OCI-LY3 (cell line): Measurements from ENCODE around the gene PERCC1.

Source experiments
- H2AFZ ChIP-seq: fragments of 200-600, 300-600 bp; shearing (Covaris generic); 2 replicates; pipeline ENCODE4 v1.6.0; 2014; ENCODE audit warnings: antibody characterized with exemption, low read depth, low read length
- H3K27ac ChIP-seq: fragments of 200-600, 300-600 bp; sonication (generic); 2 replicates; pipeline ENCODE4 v1.5.1; 2014; ENCODE audit warnings: mild to moderate bottlenecking, low read length, moderate library complexity, mixed read lengths
- H3K27me3 ChIP-seq: fragments of 200-600, 300-600 bp; sonication (generic); 2 replicates; pipeline ENCODE4 v1.6.1; 2014; ENCODE audit warnings: low read depth, low read length, mixed read lengths
- H3K36me3 ChIP-seq: fragments of 200-600, 300-600 bp; sonication (generic); replicated peaks from 2 replicates; pipeline ENCODE3; 2014; ENCODE audit warnings: low read depth, low read length, mixed read lengths
- H3K4me1 ChIP-seq: fragments of 300-600, 200-600 bp; sonication (generic); 2 replicates; pipeline ENCODE4 v1.6.1; 2014; ENCODE audit warnings: low read length, mixed read lengths
- H3K4me2 ChIP-seq: fragments of 200-600, 300-600 bp; sonication (generic); 2 replicates; pipeline ENCODE4 v1.6.1; 2014; ENCODE audit warnings: low read length, mixed read lengths
- H3K4me3 ChIP-seq: fragments of 300-600, 200-600 bp; sonication (generic); 2 replicates; pipeline ENCODE4 v1.5.1; 2014; ENCODE audit warnings: antibody characterized with exemption, mild to moderate bottlenecking, low read length, moderate library complexity
- H3K79me2 ChIP-seq: fragments of 300-600, 200-600 bp; shearing (Covaris generic); 2 replicates; pipeline ENCODE4 v1.6.1; 2014; ENCODE audit warnings: mild to moderate bottlenecking, low read length, mixed read lengths
- H3K9ac ChIP-seq: fragments of 300-600, 200-600 bp; shearing (Covaris generic); 2 replicates; pipeline ENCODE4 v1.6.0; 2014; ENCODE audit warnings: mild to moderate bottlenecking, low read length, moderate library complexity
- H3K9me3 ChIP-seq: fragments of 200-600, 300-600 bp; shearing (Covaris generic); 2 replicates; pipeline ENCODE4 v1.6.1; 2014; ENCODE audit warnings: low read length, mixed read lengths; ENCODE audit not compliant: insufficient read depth
- H4K20me1 ChIP-seq: fragments of 200-600, 300-600 bp; sonication (generic); 2 replicates; pipeline ENCODE4 v1.6.1; 2016; ENCODE audit warnings: low read length, mixed read lengths; ENCODE audit not compliant: insufficient read depth
- CTCF ChIP-seq: fragments of 200-600, 300-600 bp; sonication (generic); IDR thresholded peaks from 2 replicates; pipeline ENCODE4 v1.5.1; 2014; ENCODE audit warnings: antibody characterized with exemption, low read length, low read depth
- EZH2phosphoT487 ChIP-seq: fragments of 200-600 bp; shearing (Covaris generic); IDR thresholded peaks from 2 replicates; pipeline ENCODE4 v1.6.1; 2018; ENCODE audit warnings: antibody characterized with exemption, mixed run types, low read depth

The PERCC1 gene

GRCh38 chr16:1393613-1394176, 37.2 kb upstream of the PERCC1 start:
- Histone ChIP-seq H3K4me3 (no peak overlapping the region), H3K4me2 (no peak overlapping the region), H3K27ac (no peak overlapping the region), H3K9me3 (no peaks in the 10 kb centered on the region), H3K27me3 (no peaks in the 10 kb centered on the region), H3K36me3 (no peaks in the 10 kb centered on the region), H4K20me1 (no peaks in the 10 kb centered on the region), H3K4me1 (no peaks in the 10 kb centered on the region), H2AFZ (no peak overlapping the region), H3K9ac (no peak overlapping the region), H3K79me2 (no peaks in the 10 kb centered on the region)
- TF ChIP-seq EZH2phosphoT487, result no peak
- TF ChIP-seq CTCF, result no peak

GRCh38 chr16:1394367-1394951, 36.4 kb upstream of the PERCC1 start:
- H4K20me1 ChIP-seq, result no peaks in the 10 kb centered on the region
- no peaks in the 10 kb centered on the region for H3K4me1 ChIP-seq
- no peak overlapping the region for H3K4me2 ChIP-seq
- no peak overlapping the region for H3K27ac ChIP-seq
- H3K4me3 ChIP-seq, result no peak overlapping the region
- H3K9ac ChIP-seq, result no peak overlapping the region
- H3K27me3 ChIP-seq, result no peaks in the 10 kb centered on the region
- no peaks in the 10 kb centered on the region for H3K36me3 ChIP-seq
- no peaks in the 10 kb centered on the region for H3K79me2 ChIP-seq
- no peak for TF ChIP-seq EZH2phosphoT487
- H2AFZ ChIP-seq, result no peak overlapping the region
- no peaks in the 10 kb centered on the region for H3K9me3 ChIP-seq

- Histone ChIP-seq H3K27ac (no peak overlapping the region), H3K36me3 (no peaks in the 10 kb centered on the region), H3K27me3 (no peaks in the 10 kb centered on the region), H2AFZ (no peak overlapping the region), H3K4me1 (no peaks in the 10 kb centered on the region), H3K9me3 (no peaks in the 10 kb centered on the region), H4K20me1 (no peaks in the 10 kb centered on the region), H3K79me2 (no peaks in the 10 kb centered on the region), H3K4me2 (no peak overlapping the region), H3K4me3 (no peak overlapping the region), H3K9ac (no peak overlapping the region)
- TF ChIP-seq EZH2phosphoT487 (no peak), CTCF (no peak)
Measured at GRCh38 chr16:1395444-1396031, 35.3 kb upstream of the PERCC1 start.

- Histone ChIP-seq H3K4me3 (no peak overlapping the region), H3K4me2 (no peak overlapping the region), H2AFZ (no peak overlapping the region), H3K36me3 (peaks cover 6% of the 10 kb centered on the region), H3K9ac (no peak overlapping the region), H3K27ac (no peak overlapping the region), H3K79me2 (no peaks in the 10 kb centered on the region), H3K4me1 (no peaks in the 10 kb centered on the region), H4K20me1 (no peaks in the 10 kb centered on the region), H3K9me3 (no peaks in the 10 kb centered on the region), H3K27me3 (no peaks in the 10 kb centered on the region)
- TF ChIP-seq CTCF (no peak), EZH2phosphoT487 (no peak)
Measured at GRCh38 chr16:1397779-1398178, 33.1 kb upstream of the PERCC1 start.
